Measurements from ENCODE around the gene NEK2. TPM values are rescaled to one million over a fixed set of nuclear protein-coding genes. Genes with fewer than 3 reads are reported as not detected.
A peak's percentile ranks its signal among the peaks of the same experiment; 100 is the strongest.

Gene NEK2
- total and polyA plus RNA-seq, 8 donors, result 1.5 to 6.1 (median 4.6) TPM; not detected in 3

DNA sequence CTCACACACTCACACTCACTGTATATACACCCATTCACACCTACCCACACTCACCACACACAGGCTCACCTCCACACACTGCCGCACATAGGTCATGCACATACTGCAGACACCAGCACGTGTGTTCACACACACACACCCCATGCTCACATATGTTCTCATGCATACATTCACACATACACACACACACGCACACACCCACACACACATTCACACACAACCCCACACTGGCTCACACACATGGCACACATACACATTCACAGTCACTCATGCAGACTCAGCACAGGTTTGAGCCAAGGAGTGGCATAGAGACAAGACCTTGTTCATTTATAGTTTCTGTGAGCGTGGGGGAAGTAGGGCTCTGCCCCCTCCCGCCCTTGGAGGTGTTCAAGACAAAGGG lies 55.3 kb downstream of the NEK2 start:
- Histone ChIP-seq H3K4me3 (no peak overlapping the region), H3K4me1 (peaks cover 0 to 6% (median 0%) of the 10 kb centered on the region in 4 donors), H3K27me3 (no peaks in the 10 kb centered on the region), H3K27ac (no peak overlapping the region), H3K9me3 (no peaks in the 10 kb centered on the region), H3K36me3 (no peaks in the 10 kb centered on the region)
- no peak for DNase-seq
- intact Hi-C loops (cut with DNase I; ENCODE audit: low total_unique reads), result no loop called here
- WGBS, 5 donors, result 84 to 96% (median 90%) methylated on average over 5 of the region's 5 CpGs
- TF ChIP-seq EP300 (IDR thresholded peaks at IDR 0.05) (no peak), CTCF (IDR thresholded peaks at IDR 0.05) (no peak), POLR2AphosphoS5 (IDR thresholded peaks at IDR 0.05) (no peak), POLR2A (IDR thresholded peaks at IDR 0.05) (no peak)

GRCh38 chr1:211619033-211619996 lies 56.1 kb downstream of the NEK2 start:
- TF ChIP-seq POLR2AphosphoS5 (IDR thresholded peaks at IDR 0.05), result no peak
- no peak for TF ChIP-seq CTCF (IDR thresholded peaks at IDR 0.05)
- no peak for TF ChIP-seq EP300 (IDR thresholded peaks at IDR 0.05)
- TF ChIP-seq POLR2A (IDR thresholded peaks at IDR 0.05), result no peak
- WGBS, 5 donors, result 81 to 94% (median 83%) methylated on average over 7 to 8 of the region's 8 CpGs
- Histone ChIP-seq H3K36me3 (no peaks in the 10 kb centered on the region), H3K4me1 (peaks cover 0 to 6% (median 1%) of the 10 kb centered on the region in 4 donors), H3K9me3 (no peaks in the 10 kb centered on the region), H3K27ac (no peak overlapping the region), H3K27me3 (no peaks in the 10 kb centered on the region), H3K4me3 (no peak overlapping the region)
- intact Hi-C loops (cut with DNase I; ENCODE audit: low total_unique reads), result no loop called here
- DNase-seq, result no peak

DNA sequence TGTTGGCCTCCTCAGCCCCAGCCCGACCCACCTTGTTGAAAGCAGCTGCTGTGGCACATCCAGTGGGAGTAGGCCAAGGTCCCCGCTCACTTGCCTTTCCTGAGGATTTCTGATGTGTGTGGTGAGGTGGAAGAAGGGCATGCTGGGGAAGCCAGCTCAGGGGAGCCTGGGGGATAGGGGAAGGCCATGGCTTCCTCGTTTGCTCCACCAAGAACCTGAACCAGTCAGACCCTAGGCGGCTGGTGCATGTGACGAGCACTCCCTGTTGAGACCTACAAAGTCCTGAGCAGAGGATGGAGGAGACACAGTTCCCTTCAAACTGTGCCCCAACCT lies 58.5 kb downstream of the NEK2 start:
- no peak for TF ChIP-seq CTCF (IDR thresholded peaks at IDR 0.05)
- TF ChIP-seq EP300 (IDR thresholded peaks at IDR 0.05), result no peak
- no peak for TF ChIP-seq POLR2AphosphoS5 (IDR thresholded peaks at IDR 0.05)
- TF ChIP-seq POLR2A (IDR thresholded peaks at IDR 0.05), result no peak
- Histone ChIP-seq H3K9me3 (no peaks in the 10 kb centered on the region), H3K27me3 (no peaks in the 10 kb centered on the region), H3K4me3 (no peak overlapping the region), H3K36me3 (no peaks in the 10 kb centered on the region), H3K27ac (peak overlapping the region in 1 of 5 donors; percentile 26), H3K4me1 (peaks cover 0 to 23% (median 6%) of the 10 kb centered on the region in 4 donors)
- 90 to 97% (median 93%) methylated on average over 2 to 5 of the region's 5 CpGs for WGBS, 5 donors
- intact Hi-C loops (cut with DNase I; ENCODE audit: low total_unique reads), result no loop called here
- no peak for DNase-seq

GRCh38 chr1:211616231-211616964 lies 59.0 kb downstream of the NEK2 start:
- no peaks in the 10 kb centered on the region for H3K9me3 ChIP-seq
- peaks cover 0 to 28% (median 4%) of the 10 kb centered on the region in 4 donors for H3K4me1 ChIP-seq
- H3K27ac ChIP-seq, result peak overlapping the region in 1 of 5 donors; percentile 26
- no peaks in the 10 kb centered on the region for H3K27me3 ChIP-seq
- TF ChIP-seq POLR2A (IDR thresholded peaks at IDR 0.05) (no peak), EP300 (IDR thresholded peaks at IDR 0.05) (no peak), POLR2AphosphoS5 (IDR thresholded peaks at IDR 0.05) (no peak), CTCF (IDR thresholded peaks at IDR 0.05) (no peak)
- no peak overlapping the region for H3K4me3 ChIP-seq
- 70 to 80% (median 73%) methylated on average over 11 to 13 of the region's 13 CpGs for WGBS, 5 donors
- no peaks in the 10 kb centered on the region for H3K36me3 ChIP-seq
- DNase-seq, result peak; percentile 48 to 67
- intact Hi-C loops (cut with DNase I; ENCODE audit: low total_unique reads), result no loop called here
